Urinary bladder (tissue), 4 donors: ENCODE results near the gene THEMIS. TPM values are rescaled to one million over a fixed set of nuclear protein-coding genes. Genes with fewer than 3 reads are reported as not detected.

Experiments
- DNase-seq: peaks from one replicate; pipeline ENCODE4 v3.0.0-alpha.2; 2015; ENCODE audit errors: extremely low spot score
- H3K27ac ChIP-seq: one replicate; pipeline ENCODE4 v1.5.1; 2013; ENCODE audit warnings: low read depth, mild to moderate bottlenecking, moderate library complexity
- H3K36me3 ChIP-seq: one replicate; pipeline ENCODE4 v1.6.1; 2013; ENCODE audit warnings: mild to moderate bottlenecking, moderate library complexity; ENCODE audit not compliant: insufficient read depth
- H3K4me1 ChIP-seq: one replicate; pipeline ENCODE4 v1.6.1; 2013; ENCODE audit warnings: mild to moderate bottlenecking, moderate library complexity; ENCODE audit not compliant: insufficient read depth
- H3K4me3 ChIP-seq: one replicate; pipeline ENCODE4 v1.5.1; 2013; ENCODE audit warnings: low read depth, low read length
- WGBS: extraction: QIAGEN DNeasy Blood & Tissue Kit; methylation state at CpG from one replicate; pipeline ENCODE4 v1.1.7; 2013; 5-methylcytosine and 5-hydroxymethylcytosine counted together
- polyA plus RNA-seq: library from polyadenylated mRNA; stranded (reverse); fragments of 200-250 nt; gene quantifications from one replicate; pipeline ENCODE4 v1.2.3, GENCODE V29; 2013
- total RNA-seq: library from RNA; depleted of rRNA; stranded (reverse); fragments of >200 nt; gene quantifications from one replicate; pipeline ENCODE4 v1.2.3, GENCODE V29; 2014
- donor health status: healthy with polysubstance abuse.
- donor health status: healthy.

THEMIS gene
- total and polyA plus RNA-seq, 2 donors: 0.15 to 0.26 TPM

GRCh38 chr6:127860723-127861122, 40.1 kb downstream of the THEMIS start:
- H3K36me3 ChIP-seq: no peaks in the 10 kb centered on the region
- H3K27ac ChIP-seq: no peak overlapping the region
- no peaks in the 10 kb centered on the region for H3K4me1 ChIP-seq
- DNase-seq: no peak
- no peak overlapping the region for H3K4me3 ChIP-seq
- WGBS: 93% methylated on average over 2 of the region's 2 CpGs

- WGBS: 90% methylated on average over 2 of the region's 2 CpGs
- no peak overlapping the region for H3K27ac ChIP-seq
- H3K4me3 ChIP-seq: no peak overlapping the region
- H3K36me3 ChIP-seq: no peaks in the 10 kb centered on the region
- no peaks in the 10 kb centered on the region for H3K4me1 ChIP-seq
- no peak for DNase-seq
Measured at GRCh38 chr6:127859956-127860355, 40.9 kb downstream of the THEMIS start.

DNA sequence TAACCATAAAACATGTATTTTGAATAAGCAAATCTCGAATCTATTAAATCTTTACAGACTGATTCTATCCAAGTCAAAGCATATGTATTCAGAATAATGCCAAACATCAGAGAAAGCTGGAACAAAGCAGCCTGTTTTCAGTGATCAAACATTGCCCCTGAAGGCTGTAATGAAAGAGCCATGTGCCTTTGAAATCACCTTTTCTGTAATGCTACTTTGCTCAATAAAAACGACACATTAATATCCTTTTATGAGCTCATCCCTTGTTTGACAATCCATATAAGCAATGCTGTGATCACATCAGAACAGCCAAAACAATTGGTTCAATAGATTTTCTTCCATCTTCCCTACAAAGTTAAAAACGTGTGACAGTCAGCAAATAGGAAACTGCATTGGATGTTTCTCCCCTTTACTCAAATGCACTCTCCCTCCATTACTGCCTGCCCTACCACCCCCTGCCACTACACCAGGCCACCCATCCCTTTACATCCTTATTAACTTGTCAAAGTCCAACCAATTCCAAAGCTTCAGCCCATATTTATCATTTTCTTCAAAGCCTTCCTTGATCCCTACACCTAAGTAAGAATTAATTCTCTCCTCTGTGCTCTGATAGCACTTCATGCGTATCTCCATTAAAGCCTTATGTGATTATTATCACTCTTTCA, 42.0 kb downstream of the THEMIS start:
- WGBS: 68% methylated on average over 4 of the region's 4 CpGs

GRCh38 chr6:127857051-127857637, 43.7 kb downstream of the THEMIS start:
- Histone ChIP-seq H3K27ac (no peak overlapping the region), H3K4me3 (no peak overlapping the region), H3K4me1 (no peaks in the 10 kb centered on the region), H3K36me3 (no peaks in the 10 kb centered on the region)
- WGBS: 91% methylated on average over 1 of the region's 1 CpG
- DNase-seq: no peak

More for the DNA sequence above, 42.0 kb downstream of the THEMIS start:
- H3K4me3 ChIP-seq: no peak overlapping the region
- H3K4me1 ChIP-seq: no peaks in the 10 kb centered on the region
- DNase-seq: no peak
- no peaks in the 10 kb centered on the region for H3K36me3 ChIP-seq
- H3K27ac ChIP-seq: no peak overlapping the region

GRCh38 chr6:127855542-127856159, 45.2 kb downstream of the THEMIS start:
- 31% methylated on average over 4 of the region's 4 CpGs for WGBS
- no peak overlapping the region for H3K27ac ChIP-seq
- H3K4me3 ChIP-seq: no peak overlapping the region
- DNase-seq: no peak
- no peaks in the 10 kb centered on the region for H3K4me1 ChIP-seq
- no peaks in the 10 kb centered on the region for H3K36me3 ChIP-seq

DNA sequence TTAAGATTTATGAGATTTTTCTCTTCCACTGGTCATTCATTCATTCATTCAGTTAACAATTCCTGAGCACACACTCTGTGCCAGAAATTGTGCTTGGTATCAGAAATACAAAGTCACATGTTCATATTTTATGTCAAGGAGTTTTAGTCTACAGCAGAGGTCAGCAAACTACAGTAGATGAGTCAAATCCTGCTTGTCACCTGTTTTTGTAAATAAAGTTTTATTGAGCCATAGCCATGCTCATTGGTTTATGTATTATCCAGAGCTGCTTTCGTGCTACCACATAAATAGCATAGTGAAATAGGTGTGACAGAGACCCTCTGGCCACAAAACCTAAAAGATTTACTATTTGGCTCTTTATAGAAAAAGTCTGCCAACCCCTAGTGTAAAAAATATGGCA, 46.8 kb downstream of the THEMIS start:
- H3K4me3 ChIP-seq: no peak overlapping the region
- no peak for DNase-seq

GRCh38 chr6:127851197-127851596, 49.7 kb downstream of the THEMIS start:
- Histone ChIP-seq H3K4me3 (no peak overlapping the region), H3K27ac (no peak overlapping the region), H3K4me1 (no peaks in the 10 kb centered on the region), H3K36me3 (no peaks in the 10 kb centered on the region)
- no peak for DNase-seq
- 96% methylated on average over 1 of the region's 1 CpG for WGBS

More for the DNA sequence above, 46.8 kb downstream of the THEMIS start:
- Histone ChIP-seq H3K4me1 (no peaks in the 10 kb centered on the region), H3K27ac (no peak overlapping the region), H3K36me3 (no peaks in the 10 kb centered on the region)
- WGBS: 91% methylated on average over 1 of the region's 1 CpG

DNA sequence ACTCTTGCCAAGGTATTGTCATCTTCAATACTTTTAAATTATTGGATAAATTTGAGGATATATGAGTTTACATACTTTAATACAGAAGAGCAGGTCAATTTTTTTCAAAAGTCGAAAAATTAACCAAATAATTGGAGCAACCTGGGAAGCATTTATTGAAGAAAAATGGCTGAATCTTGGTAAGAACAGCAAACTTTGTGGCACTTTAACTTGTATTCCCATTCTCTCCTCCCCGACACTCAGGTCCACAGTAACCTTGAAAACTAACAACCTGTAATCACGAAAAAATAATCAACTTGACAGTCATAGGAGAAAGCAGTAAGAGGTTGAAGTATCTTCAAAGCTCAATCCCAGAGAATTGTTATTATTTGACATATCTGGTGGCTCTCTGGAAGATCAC, 55.6 kb downstream of the THEMIS start:
- no peak for DNase-seq
- WGBS: 92% methylated on average over 3 of the region's 3 CpGs

DNA sequence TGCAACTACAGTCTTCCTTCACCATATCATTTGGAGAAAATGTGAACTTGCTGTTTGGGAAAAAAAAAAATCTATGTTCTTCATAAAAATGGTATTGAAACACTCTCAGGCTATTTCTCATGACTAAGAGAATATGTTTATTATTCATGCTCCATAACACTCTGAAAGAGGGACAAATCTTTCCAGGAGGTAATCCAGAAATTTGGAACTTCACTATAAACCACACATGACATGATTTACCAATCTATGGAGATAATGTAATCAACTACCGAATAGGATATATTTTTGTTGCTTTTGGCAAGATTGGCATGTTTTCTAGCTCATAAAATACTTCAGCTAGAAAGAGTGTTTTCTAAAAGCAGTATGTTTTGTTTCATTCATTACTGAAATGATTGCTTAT, 56.3 kb downstream of the THEMIS start:
- WGBS: 28% methylated on average over 1 of the region's 1 CpG
- Histone ChIP-seq H3K27ac (no peak overlapping the region), H3K4me1 (no peaks in the 10 kb centered on the region), H3K4me3 (no peak overlapping the region), H3K36me3 (no peaks in the 10 kb centered on the region)
- no peak for DNase-seq

More for the DNA sequence above, 55.6 kb downstream of the THEMIS start:
- H3K36me3 ChIP-seq: no peaks in the 10 kb centered on the region
- H3K4me3 ChIP-seq: no peak overlapping the region
- no peak overlapping the region for H3K27ac ChIP-seq
- H3K4me1 ChIP-seq: no peaks in the 10 kb centered on the region

GRCh38 chr6:127843582-127843981, 57.3 kb downstream of the THEMIS start:
- H3K4me1 ChIP-seq: no peaks in the 10 kb centered on the region
- no peak overlapping the region for H3K27ac ChIP-seq
- WGBS: 96% methylated on average over 1 of the region's 1 CpG
- H3K4me3 ChIP-seq: no peak overlapping the region
- no peaks in the 10 kb centered on the region for H3K36me3 ChIP-seq
- DNase-seq: no peak

GRCh38 chr6:127842562-127842961, 58.3 kb downstream of the THEMIS start:
- Histone ChIP-seq H3K27ac (no peak overlapping the region), H3K36me3 (no peaks in the 10 kb centered on the region), H3K4me1 (no peaks in the 10 kb centered on the region), H3K4me3 (no peak overlapping the region)
- DNase-seq: no peak
- 79% methylated on average over 4 of the region's 4 CpGs for WGBS

GRCh38 chr6:127841811-127842210, 59.0 kb downstream of the THEMIS start:
- no peaks in the 10 kb centered on the region for H3K4me1 ChIP-seq
- no peak for DNase-seq

DNA sequence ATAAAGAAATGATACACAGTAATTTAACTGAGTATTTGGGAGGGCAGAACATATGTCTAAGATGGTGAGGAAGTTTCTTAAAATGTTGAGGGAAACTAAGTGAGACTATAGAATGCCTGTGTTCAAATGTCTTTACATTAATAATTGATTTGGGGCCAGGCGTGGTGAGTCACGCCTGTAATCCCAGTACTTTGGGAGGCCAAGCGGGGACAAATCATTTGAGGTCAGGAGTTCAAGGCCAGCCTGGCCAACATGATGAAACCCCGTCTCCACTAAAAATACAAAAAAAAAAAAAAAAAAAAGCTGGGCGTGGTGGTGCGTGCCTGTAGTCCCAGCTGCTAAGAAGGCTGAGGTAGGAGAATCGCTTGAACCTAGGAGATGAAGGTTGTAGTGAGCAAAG, 66.7 kb downstream of the THEMIS start:
- H3K27ac ChIP-seq: no peak overlapping the region
- no peaks in the 10 kb centered on the region for H3K4me1 ChIP-seq
- DNase-seq: no peak
- 92% methylated on average over 7 of the region's 7 CpGs for WGBS
- no peak overlapping the region for H3K4me3 ChIP-seq
- no peaks in the 10 kb centered on the region for H3K36me3 ChIP-seq

More at GRCh38 chr6:127841811-127842210, 59.0 kb downstream of the THEMIS start:
- H3K4me3 ChIP-seq: no peak overlapping the region
- H3K36me3 ChIP-seq: no peaks in the 10 kb centered on the region
- WGBS: 64% methylated on average over 1 of the region's 1 CpG
- H3K27ac ChIP-seq: no peak overlapping the region

DNA sequence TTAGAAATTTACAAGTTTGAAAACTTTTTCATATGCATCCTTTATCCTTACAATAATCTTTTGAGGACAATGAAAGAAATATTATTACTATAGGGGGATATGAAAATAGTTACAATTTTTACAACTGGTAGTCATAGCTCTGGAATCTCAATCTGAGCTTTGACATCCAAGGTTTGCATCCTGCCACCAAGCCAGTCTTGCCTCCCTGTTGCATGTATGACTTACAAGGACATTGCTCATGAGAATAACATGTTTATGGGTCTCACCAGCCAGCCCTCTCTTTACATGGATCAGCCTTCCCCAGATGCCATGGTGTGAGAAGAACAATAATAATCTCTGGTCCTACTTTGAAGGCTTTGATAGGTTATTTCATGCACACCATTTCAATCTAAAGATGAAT, 67.5 kb downstream of the THEMIS start:
- no peak overlapping the region for H3K4me3 ChIP-seq
- no peak overlapping the region for H3K27ac ChIP-seq
- H3K4me1 ChIP-seq: no peaks in the 10 kb centered on the region
- DNase-seq: no peak
- no peaks in the 10 kb centered on the region for H3K36me3 ChIP-seq
